K562 (cell line): ENCODE data around the gene XPNPEP1. TPM values are rescaled to one million over a fixed set of nuclear protein-coding genes. Genes with fewer than 3 reads are reported as not detected.

ENCODE experiments used
- ATAC-seq: fragments of 200-7000 bp; cut with Tn5 transposase; 3 replicates; pipeline ENCODE4 v1.9.1; 2020; ENCODE audit warnings: moderate library complexity
- BruUV-seq: library from RNA; stranded (reverse); fragments of 400-500 nt; replicated peaks from 2 replicates; lab custom pipeline; 2021; lab: Mats Ljungman, UMichigan
- CTCF ChIA-PET: fragments of 300-600 bp; formaldehyde crosslinking; extraction: SDS; loops from one replicate; lab custom pipeline; 2021; ENCODE audit warnings: low intra/inter-chr PET ratio; lab: Yijun Ruan, JAX
- POLR2A ChIA-PET: fragments of 300-600, 350-650 bp; sonication (Branson Sonifier 250); formaldehyde crosslinking; extraction: SDS; loops from one replicate; lab custom pipeline; 2021; ENCODE audit warnings: antibody characterized with exemption, inconsistent platforms; lab: Yijun Ruan, JAX
- DNase-seq, 4 experiments: peaks; one replicate each; pipeline versions ENCODE4 v3.0.0 to v3.0.0-alpha.2; 2011 to 2018; ENCODE audit warnings: low spot score in 3 of 4, mixed read lengths in 3 of 4; ENCODE audit errors: extremely low read depth in 1 of 4
- FAIRE-seq: peaks from 2 replicates; lab custom pipeline; 2011; peaks lifted over from hg19 to GRCh38; lab: Jason Lieb, UNC
- H2AFZ ChIP-seq: 2 replicates; pipeline ENCODE4 v1.6.0; 2011; ENCODE audit warnings: low read depth, low read length, control low read depth, inconsistent platforms
- H3K27ac ChIP-seq: fragments of 200-600 bp; 3 replicates; pipeline ENCODE4 v1.8.0; 2011; ENCODE audit warnings: low read depth, mild to moderate bottlenecking, control low read depth, inconsistent platforms, low read length, moderate library complexity, mixed read lengths; ENCODE audit errors: extremely low read depth
- H3K27me3 ChIP-seq, 2 experiments: fragments of 300-600 bp in 1 of 2; 2 replicates in 1 of 2; 3 replicates in 1 of 2; pipeline versions ENCODE4 v1.6.0 to v1.8.0; 2011; ENCODE audit warnings: inconsistent platforms in 2 of 2, low read length in 2 of 2, mild to moderate bottlenecking in 1 of 2, mixed read lengths in 1 of 2, moderate library complexity in 1 of 2; ENCODE audit not compliant: control insufficient read depth in 2 of 2, insufficient read depth in 2 of 2
- H3K36me3 ChIP-seq: fragments of 300-600 bp; 3 replicates; pipeline ENCODE4 v1.8.0; 2011; ENCODE audit warnings: mild to moderate bottlenecking, low read length, inconsistent platforms; ENCODE audit not compliant: control insufficient read depth, insufficient read depth
- H3K4me1 ChIP-seq, 2 experiments: fragments of 200-600 bp in 1 of 2; replicated peaks in 1 of 2; 2 replicates in 1 of 2; 3 replicates in 1 of 2; pipeline versions ENCODE4 v1.5.1 to v1.8.0; 2011; ENCODE audit warnings: inconsistent platforms in 2 of 2, low read length in 2 of 2, mild to moderate bottlenecking in 1 of 2, mixed read lengths in 1 of 2, moderate library complexity in 1 of 2; ENCODE audit not compliant: control insufficient read depth in 2 of 2, insufficient read depth in 2 of 2
- H3K4me2 ChIP-seq: 2 replicates; pipeline ENCODE4 v1.6.1; 2011; ENCODE audit warnings: low read length, control low read depth, inconsistent platforms, mixed read lengths; ENCODE audit not compliant: insufficient read depth
- H3K4me3 ChIP-seq: fragments of 200-600 bp; sonication (generic), shearing (Covaris generic); 2 replicates; pipeline ENCODE4 v1.5.1; 2016; ENCODE audit warnings: control low read depth, inconsistent platforms
- H3K79me2 ChIP-seq: fragments of 200-600 bp; 3 replicates; pipeline ENCODE4 v1.8.0; 2011; ENCODE audit warnings: low read length, inconsistent platforms; ENCODE audit not compliant: control insufficient read depth, insufficient read depth
- H3K9ac ChIP-seq, 2 experiments: 2 replicates each; pipeline versions ENCODE4 v1.6.0 to v1.6.1; 2011; ENCODE audit warnings: low read depth in 2 of 2, low read length in 2 of 2, control low read depth in 1 of 2, inconsistent platforms in 1 of 2, mild to moderate bottlenecking in 1 of 2, mixed read lengths in 1 of 2; ENCODE audit not compliant: insufficient read depth in 1 of 2
- H3K9me1 ChIP-seq: one replicate; pipeline ENCODE4 v1.6.0; 2011; ENCODE audit warnings: inconsistent platforms, mild to moderate bottlenecking, low read length, moderate library complexity; ENCODE audit not compliant: control insufficient read depth, insufficient read depth
- H3K9me3 ChIP-seq: replicated peaks from 2 replicates; pipeline ENCODE4 v1.5.1; 2011; ENCODE audit warnings: low read depth, low read length, inconsistent platforms; ENCODE audit not compliant: control insufficient read depth, insufficient read depth
- H4K20me1 ChIP-seq: replicated peaks from 2 replicates; pipeline ENCODE4 v1.6.1; 2011; ENCODE audit warnings: low read length, inconsistent platforms, mixed read lengths; ENCODE audit not compliant: control insufficient read depth, insufficient read depth
- LEF1 ChIP-seq: fragments of 450-650 bp; IDR thresholded peaks from 2 replicates; pipeline ENCODE4 v1.6.1; 2016; ENCODE audit warnings: mild to moderate bottlenecking
- MEIS2 ChIP-seq: fragments of 450-650 bp; IDR thresholded peaks from 2 replicates; pipeline ENCODE4 v1.6.1; 2014; ENCODE audit warnings: mild to moderate bottlenecking; ENCODE audit not compliant: partially characterized antibody
- SIN3A ChIP-seq, 2 experiments: fragments of 150-350 bp in 1 of 2; IDR thresholded peaks; 2 replicates each; pipeline ENCODE4 v1.6.1; 2011 to 2016; ENCODE audit warnings: borderline replicate concordance in 2 of 2, low read depth in 2 of 2, low read length in 2 of 2, mild to moderate bottlenecking in 2 of 2, moderate library complexity in 2 of 2; ENCODE audit not compliant: control insufficient read depth in 1 of 2
- TCF7 ChIP-seq: sonication (generic); IDR thresholded peaks from 2 replicates; pipeline ENCODE4 v1.6.1; 2016; ENCODE audit warnings: antibody characterized with exemption, borderline replicate concordance
- ZFP36 ChIP-seq: fragments of 150-350 bp; IDR thresholded peaks from 2 replicates; pipeline ENCODE4 v1.6.1; 2018; ENCODE audit warnings: low read length, low read depth; ENCODE audit not compliant: partially characterized antibody
- ZNF444 ChIP-seq: fragments of 250-450 bp; sonication (Bioruptor Pico); IDR thresholded peaks from 2 replicates; pipeline ENCODE4 v1.4.0; 2020; ENCODE audit warnings: mild to moderate bottlenecking, moderate library complexity
- ZNF764 ChIP-seq: fragments of 250-450 bp; sonication (Bioruptor Pico); IDR thresholded peaks from 2 replicates; pipeline ENCODE4 v1.4.0; 2020; ENCODE audit warnings: low read depth, mild to moderate bottlenecking, moderate library complexity
- WGBS: fragments of 100-300 bp; shearing (Covaris generic); methylation state at CpG from one replicate; pipeline ENCODE4 v1.1.6; 2016; ENCODE audit warnings: low coverage, mixed read lengths; ENCODE audit not compliant: insufficient coverage; ENCODE audit errors: missing lambda C conversion rate; 5-methylcytosine and 5-hydroxymethylcytosine counted together
- in situ Hi-C: fragments of 300-500 bp; cut with MboI; formaldehyde crosslinking; loops from 4 replicates; pipeline ENCODE4 v1.15.0; 2018; ENCODE audit warnings: inconsistent platforms, mixed read lengths
- intact Hi-C: fragments of 100-400 bp; cut with micrococcal nuclease; formaldehyde crosslinking; loops from 2 replicates; pipeline ENCODE4 v1.14.2; 2022
- polyA plus RNA-seq, 8 experiments: library from polyadenylated mRNA; depleted of rRNA in 4 of 8; stranded (reverse) in 5 of 8; unstranded in 3 of 8; fragments of >200 nt; fragmentation: Nextera tagmentation in 2 of 8; fragmentation: Illumina TruSeq in 1 of 8; extraction: Ambion mirVana in 2 of 8; extraction: Trizol in 1 of 8; gene quantifications; 2 replicates each; pipeline versions ENCODE4 v1.2.1 to v1.2.3, GENCODE V29; 2011 to 2014; ENCODE audit warnings: inconsistent platforms in 1 of 8, missing spikeins in 1 of 8
- total RNA-seq, 7 experiments: library from RNA; depleted of rRNA in 6 of 7; stranded (reverse); fragments of >200 nt in 6 of 7; fragmentation: Illumina TruSeq in 2 of 7; extraction: Trizol in 2 of 7; gene quantifications; 2 replicates each; pipeline versions ENCODE4 v1.2.1 to v1.2.3, GENCODE V29; 2011 to 2021; ENCODE audit warnings: low replicate concordance in 1 of 7
- TF ChIP-seq, protein P1 (sequence below): fragments of 450-650 bp; IDR thresholded peaks from 2 replicates; pipeline ENCODE4 v1.6.1; 2016

XPNPEP1 gene
- total and polyA plus RNA-seq, 9 of the 15 experiments (the other 6 are each of a cell fraction or from before 2014, with no cell fraction given): 24.2 to 93.5 (median 40.1) TPM

DNA sequence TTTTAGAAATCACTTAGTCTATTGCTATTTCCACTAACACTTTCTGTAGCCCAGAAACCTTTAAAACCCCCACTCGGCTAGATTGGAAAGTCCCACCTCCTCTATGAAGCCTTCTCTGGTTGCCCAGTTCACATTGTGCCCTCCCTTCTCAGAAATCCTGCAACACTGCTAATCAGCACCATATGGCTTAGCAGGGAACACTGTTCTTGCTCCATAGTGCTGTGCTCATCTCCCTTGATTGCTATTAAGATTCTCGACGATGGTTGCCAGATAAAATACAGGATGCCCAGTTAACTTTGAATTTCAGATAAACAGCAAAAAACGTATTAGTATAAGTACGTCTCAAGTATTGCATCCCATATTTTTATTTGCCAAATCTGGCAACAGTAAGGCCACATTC lies 40.1 kb upstream of the XPNPEP1 start:
- Histone ChIP-seq H3K36me3 (no peaks in the 10 kb centered on the region), H2AFZ (no peak overlapping the region)
- TF ChIP-seq ZNF764 (CRISPR knock-in tag): no peak
- no peak for TF ChIP-seq LEF1
- TF ChIP-seq ZFP36: peak; percentile 47
- no peak for TF ChIP-seq ZNF444 (CRISPR knock-in tag)
- no peak for TF ChIP-seq SIN3A (IDR thresholded peaks at IDR 0.05; ENCODE audit: borderline replicate concordance in 2 of 2, control insufficient read depth in 1 of 2, low read depth in 2 of 2, low read length in 2 of 2)
- TF ChIP-seq, all 486 proteins: peak for 1
- H3K9ac ChIP-seq: no peak overlapping the region
- CTCF ChIA-PET: no interaction called here
- no peak overlapping the region for H3K4me2 ChIP-seq
- FAIRE-seq (no peak), DNase-seq (no peak), ATAC-seq (no peak; the same call in 2 of the 3 replicates)
- H4K20me1 ChIP-seq: no peaks in the 10 kb centered on the region
- no peaks in the 10 kb centered on the region for H3K79me2 ChIP-seq
- H3K9me1 ChIP-seq: no peaks in the 10 kb centered on the region
- H3K4me3 ChIP-seq: no peak overlapping the region
- WGBS: 6% methylated on average over 5 of the region's 5 CpGs
- BruUV-seq: no TSS peak
- no peaks in the 10 kb centered on the region for H3K27me3 ChIP-seq
- H3K9me3 ChIP-seq: no peaks in the 10 kb centered on the region
- POLR2A ChIA-PET: no interaction called here
- no peak overlapping the region for H3K27ac ChIP-seq
- peaks cover 0 to 8% of the 10 kb centered on the region in 2 experiments; a peak in 1 of 5 replicates for H3K4me1 ChIP-seq
- in situ Hi-C loops (no loop called here), intact Hi-C loops (no loop called here)

DNA sequence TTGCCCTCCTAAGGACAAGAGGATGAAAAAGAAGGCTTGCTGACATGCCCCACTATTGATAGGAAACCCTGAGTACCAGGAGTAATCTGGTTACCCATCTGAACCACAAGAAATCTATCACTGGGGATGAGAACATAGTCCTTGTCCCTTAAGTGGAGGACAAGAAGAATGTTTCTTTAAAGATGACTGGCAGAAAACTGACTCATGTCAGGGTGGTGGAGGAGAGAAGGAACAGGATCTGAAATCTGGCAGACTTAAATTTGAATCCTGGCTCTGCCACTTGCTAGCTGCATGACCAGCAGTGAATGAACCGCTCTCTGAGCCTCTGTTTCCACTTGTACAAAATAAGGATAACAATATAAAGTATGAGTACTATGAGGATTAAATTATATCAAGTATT lies 38.9 kb upstream of the XPNPEP1 start:
- ChIA-PET CTCF (no interaction called here), POLR2A (interaction anchor here (0.6 kb wide), 1 partner anchor 24 kb away, joined by 4 read pairs; no protein-coding TSS in a partner anchor)
- Histone ChIP-seq H3K9me1 (no peaks in the 10 kb centered on the region), H3K9me3 (no peaks in the 10 kb centered on the region), H2AFZ (no peak overlapping the region), H4K20me1 (no peaks in the 10 kb centered on the region), H3K27me3 (no peaks in the 10 kb centered on the region), H3K27ac (no peak overlapping the region), H3K9ac (no peak overlapping the region), H3K4me1 (peaks cover 0 to 5% of the 10 kb centered on the region in 2 experiments; a peak in 1 of 5 replicates), H3K36me3 (no peaks in the 10 kb centered on the region), H3K4me2 (no peak overlapping the region), H3K4me3 (no peak overlapping the region), H3K79me2 (no peaks in the 10 kb centered on the region)
- intact Hi-C loops (no loop called here), in situ Hi-C loops (no loop called here)
- TF ChIP-seq, protein P1, sequence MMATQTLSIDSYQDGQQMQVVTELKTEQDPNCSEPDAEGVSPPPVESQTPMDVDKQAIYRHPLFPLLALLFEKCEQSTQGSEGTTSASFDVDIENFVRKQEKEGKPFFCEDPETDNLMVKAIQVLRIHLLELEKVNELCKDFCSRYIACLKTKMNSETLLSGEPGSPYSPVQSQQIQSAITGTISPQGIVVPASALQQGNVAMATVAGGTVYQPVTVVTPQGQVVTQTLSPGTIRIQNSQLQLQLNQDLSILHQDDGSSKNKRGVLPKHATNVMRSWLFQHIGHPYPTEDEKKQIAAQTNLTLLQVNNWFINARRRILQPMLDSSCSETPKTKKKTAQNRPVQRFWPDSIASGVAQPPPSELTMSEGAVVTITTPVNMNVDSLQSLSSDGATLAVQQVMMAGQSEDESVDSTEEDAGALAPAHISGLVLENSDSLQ: peak; percentile 27; the same call in 1 of the 2 replicates
- TF ChIP-seq TCF7 (no peak), MEIS2 (peak; percentile 6)
- FAIRE-seq (no peak), DNase-seq (no peak), ATAC-seq (no peak)
- BruUV-seq: no TSS peak
- 33% methylated on average over 1 of the region's 1 CpG for WGBS
